Fibroblast of mammary gland (primary cell): Measurements from ENCODE around the gene MOSPD3.

Source experiments
- DNase-seq: peaks from one replicate; pipeline ENCODE4 v3.0.0-alpha.2; 2010; ENCODE audit warnings: low read depth
- H3K4me3 ChIP-seq: 2 replicates; pipeline ENCODE4 v1.5.1; 2011; ENCODE audit warnings: low read depth, mild to moderate bottlenecking, low read length, moderate library complexity; ENCODE audit not compliant: control insufficient read depth
- CTCF ChIP-seq: conservative IDR thresholded peaks from 2 replicates; pipeline ENCODE4 v1.5.1; 2011; ENCODE audit warnings: low read depth, low read length, inconsistent platforms; ENCODE audit not compliant: control insufficient read depth, insufficient read depth

MOSPD3 gene

GRCh38 chr7:100577103-100577502 lies 35.2 kb upstream of the MOSPD3 start:
- TF ChIP-seq CTCF: no peak
- H3K4me3 ChIP-seq: no peak overlapping the region
- no peak for DNase-seq

- no peak for TF ChIP-seq CTCF
- H3K4me3 ChIP-seq: no peak overlapping the region
- no peak for DNase-seq
Measured at GRCh38 chr7:100577507-100577906, 34.8 kb upstream of the MOSPD3 start.

GRCh38 chr7:100578246-100579183 lies 33.8 kb upstream of the MOSPD3 start:
- TF ChIP-seq CTCF: no peak
- DNase-seq: no peak
- no peak overlapping the region for H3K4me3 ChIP-seq

GRCh38 chr7:100580466-100581283 lies 31.7 kb upstream of the MOSPD3 start:
- no peak for TF ChIP-seq CTCF
- no peak overlapping the region for H3K4me3 ChIP-seq
- no peak for DNase-seq

GRCh38 chr7:100582041-100582579 lies 30.2 kb upstream of the MOSPD3 start:
- no peak for TF ChIP-seq CTCF
- no peak for DNase-seq
- H3K4me3 ChIP-seq: no peak overlapping the region

GRCh38 chr7:100582650-100583049 lies 29.7 kb upstream of the MOSPD3 start:
- no peak for TF ChIP-seq CTCF
- no peak for DNase-seq
- no peak overlapping the region for H3K4me3 ChIP-seq
